ENCODE data around the gene CD109. TPM values are rescaled to one million over a fixed set of nuclear protein-coding genes. Genes with fewer than 3 reads are reported as not detected.
"Not testable (repeated sequence)": the region's sequence is repeated elsewhere in the genome, so short reads cannot be mapped to it uniquely, and the experiment has no call there.

CD109 gene
- total RNA-seq, 1 donor from 2014 or later, result 0.69 TPM

DNA sequence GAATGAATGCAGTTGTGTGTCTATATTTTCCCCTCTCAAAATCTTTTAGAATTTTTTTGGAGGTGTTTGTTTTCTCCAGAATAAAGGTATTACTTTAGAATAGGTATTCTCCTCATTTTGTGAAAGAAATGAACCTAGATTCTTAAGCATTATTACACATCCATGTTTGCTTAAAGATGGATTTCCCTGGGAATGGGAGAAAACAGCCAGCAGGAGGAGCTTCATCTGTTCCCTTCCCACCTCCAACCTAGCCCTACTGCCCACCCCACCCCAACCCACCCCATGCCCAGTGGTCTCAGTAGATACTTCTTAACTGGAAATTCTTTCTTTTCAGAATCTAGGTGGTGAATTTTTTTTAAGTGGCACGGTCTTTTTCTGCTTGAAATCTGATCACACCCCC is 127.8 kb downstream of the CD109 start:
- peaks cover 2% of the 10 kb centered on the region for H3K9me3 Mint-ChIP-seq

DNA sequence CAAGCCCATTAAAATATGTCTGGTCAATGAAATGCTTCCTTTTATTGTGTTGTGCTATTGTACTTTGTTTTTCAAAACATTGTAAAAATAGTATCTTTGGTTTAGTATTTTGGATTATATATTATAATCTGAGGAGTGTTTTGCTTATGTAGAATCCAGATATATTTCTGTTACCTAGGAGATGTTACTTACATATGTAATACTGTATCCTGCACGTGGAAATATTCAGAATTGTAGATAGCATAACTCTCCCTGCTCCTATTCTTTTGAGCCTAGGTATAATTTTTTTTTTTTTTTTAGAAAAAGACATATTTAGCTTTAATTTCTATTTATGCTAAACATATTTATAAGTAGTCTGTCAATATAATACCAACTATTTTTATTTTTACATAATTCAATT is 130.6 kb downstream of the CD109 start:
- Mint-ChIP-seq H3K27me3 (no peaks in the 10 kb centered on the region), H3K4me3 (no peak overlapping the region), H3K27ac (no peak overlapping the region), H3K36me3 (ENCODE audit: low read depth) (no peaks in the 10 kb centered on the region), H3K4me1 (no peaks in the 10 kb centered on the region), H3K9me3 (no peaks in the 10 kb centered on the region)
- TF ChIP-seq, protein P1, sequence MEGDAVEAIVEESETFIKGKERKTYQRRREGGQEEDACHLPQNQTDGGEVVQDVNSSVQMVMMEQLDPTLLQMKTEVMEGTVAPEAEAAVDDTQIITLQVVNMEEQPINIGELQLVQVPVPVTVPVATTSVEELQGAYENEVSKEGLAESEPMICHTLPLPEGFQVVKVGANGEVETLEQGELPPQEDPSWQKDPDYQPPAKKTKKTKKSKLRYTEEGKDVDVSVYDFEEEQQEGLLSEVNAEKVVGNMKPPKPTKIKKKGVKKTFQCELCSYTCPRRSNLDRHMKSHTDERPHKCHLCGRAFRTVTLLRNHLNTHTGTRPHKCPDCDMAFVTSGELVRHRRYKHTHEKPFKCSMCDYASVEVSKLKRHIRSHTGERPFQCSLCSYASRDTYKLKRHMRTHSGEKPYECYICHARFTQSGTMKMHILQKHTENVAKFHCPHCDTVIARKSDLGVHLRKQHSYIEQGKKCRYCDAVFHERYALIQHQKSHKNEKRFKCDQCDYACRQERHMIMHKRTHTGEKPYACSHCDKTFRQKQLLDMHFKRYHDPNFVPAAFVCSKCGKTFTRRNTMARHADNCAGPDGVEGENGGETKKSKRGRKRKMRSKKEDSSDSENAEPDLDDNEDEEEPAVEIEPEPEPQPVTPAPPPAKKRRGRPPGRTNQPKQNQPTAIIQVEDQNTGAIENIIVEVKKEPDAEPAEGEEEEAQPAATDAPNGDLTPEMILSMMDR (IDR thresholded peaks at IDR 0.05), result no peak
- DNase-seq, result no peak
- intact Hi-C loops (cut with micrococcal nuclease), result no loop called here
- POLR2A ChIA-PET, result no interaction called here
- no peak for ATAC-seq (ENCODE audit: low read depth)
- CTCF ChIA-PET, result no interaction called here

More for the DNA sequence above, 127.8 kb downstream of the CD109 start:
- ChIA-PET CTCF (interaction anchor here (0.9 kb wide), 1 partner anchor 1272 kb away, joined by 3 read pairs; no protein-coding TSS in a partner anchor), POLR2A (no interaction called here)
- Mint-ChIP-seq H3K27ac (no peak overlapping the region), H3K4me3 (no peak overlapping the region), H3K4me1 (no peaks in the 10 kb centered on the region), H3K36me3 (ENCODE audit: low read depth) (no peaks in the 10 kb centered on the region), H3K27me3 (no peaks in the 10 kb centered on the region)
- DNase-seq, result no peak
- TF ChIP-seq, protein P1 (IDR thresholded peaks at IDR 0.05), result no peak
- no peak for ATAC-seq (ENCODE audit: low read depth)
- intact Hi-C loops (cut with micrococcal nuclease), result no loop called here

DNA sequence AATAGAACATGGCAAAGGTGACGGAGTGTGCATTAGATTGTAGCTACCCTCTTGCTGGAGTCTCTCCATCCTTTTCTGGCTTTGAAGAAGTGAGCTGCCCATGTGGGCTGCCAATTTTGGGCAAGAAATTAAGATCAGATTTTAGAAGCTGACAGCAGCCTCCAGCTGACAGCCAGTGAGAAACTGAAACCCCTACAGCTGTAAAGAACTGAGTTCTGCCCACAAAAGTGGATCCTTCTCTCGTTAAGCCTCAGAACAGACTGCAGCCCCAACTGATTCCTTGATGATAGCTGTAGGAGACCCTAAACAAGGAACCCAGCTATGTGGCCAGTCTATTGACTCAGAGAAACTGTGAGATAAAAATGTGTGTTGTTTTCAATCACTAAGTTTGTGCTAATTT is 134.1 kb downstream of the CD109 start:
- no peak for DNase-seq
- TF ChIP-seq, protein P1 (IDR thresholded peaks at IDR 0.05), result no peak
- no peaks in the 10 kb centered on the region for H3K4me1 Mint-ChIP-seq
- no peaks in the 10 kb centered on the region for H3K36me3 Mint-ChIP-seq (ENCODE audit: low read depth)
- ATAC-seq (ENCODE audit: low read depth), result no peak
- H3K27me3 Mint-ChIP-seq, result no peaks in the 10 kb centered on the region
- H3K27ac Mint-ChIP-seq, result no peak overlapping the region
- H3K4me3 Mint-ChIP-seq, result no peak overlapping the region
- no peaks in the 10 kb centered on the region for H3K9me3 Mint-ChIP-seq
- POLR2A ChIA-PET, result no interaction called here
- intact Hi-C loops (cut with micrococcal nuclease), result no loop called here
- CTCF ChIA-PET, result no interaction called here

DNA sequence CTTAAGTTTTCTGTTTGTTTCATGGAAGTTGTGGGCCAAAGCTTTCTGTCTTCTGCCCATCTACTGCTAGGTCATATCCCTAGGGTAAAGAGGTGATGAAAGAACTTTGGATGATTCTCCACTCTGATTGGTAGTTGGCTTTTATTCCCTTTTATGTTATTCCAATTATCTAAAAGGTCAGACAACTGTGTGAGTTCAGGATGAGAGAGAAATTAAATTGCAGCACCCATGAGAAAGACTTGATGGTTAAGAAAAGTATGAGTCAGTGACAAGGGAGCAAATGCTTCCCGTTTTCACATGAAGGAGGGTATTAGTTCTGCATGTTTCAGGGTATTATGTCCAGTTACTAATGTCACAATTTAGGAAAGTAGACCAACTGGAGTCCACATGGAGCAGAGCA is 136.3 kb downstream of the CD109 start:
- Mint-ChIP-seq H3K36me3 (ENCODE audit: low read depth) (no peaks in the 10 kb centered on the region), H3K27ac (no peak overlapping the region), H3K9me3 (no peaks in the 10 kb centered on the region), H3K27me3 (no peaks in the 10 kb centered on the region), H3K4me1 (no peaks in the 10 kb centered on the region), H3K4me3 (no peak overlapping the region)
- TF ChIP-seq, protein P1 (IDR thresholded peaks at IDR 0.05), result no peak
- intact Hi-C loops (cut with micrococcal nuclease), result no loop called here
- no peak for ATAC-seq (ENCODE audit: low read depth)
- CTCF ChIA-PET, result no interaction called here
- POLR2A ChIA-PET, result no interaction called here
- DNase-seq, result no peak

DNA sequence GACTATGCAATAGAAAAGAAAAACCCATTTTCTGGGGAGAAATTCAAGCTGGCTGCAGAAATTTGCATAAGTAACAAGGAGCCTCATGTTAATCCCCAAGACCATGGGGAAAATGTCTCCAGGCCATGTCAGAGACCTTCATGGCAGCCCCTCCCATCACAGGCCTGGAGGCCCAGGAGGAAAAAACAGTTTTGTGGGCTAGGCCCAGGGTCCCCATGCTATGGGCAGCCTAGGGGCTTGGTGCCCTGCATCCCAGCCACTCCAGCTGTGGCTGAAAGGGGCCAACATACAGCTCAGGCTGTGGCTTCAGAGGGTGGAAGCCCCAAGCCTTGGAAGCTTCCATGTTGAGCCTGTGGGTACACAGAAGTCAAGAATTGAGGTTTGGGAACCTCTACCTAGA is 148.7 kb downstream of the CD109 start:
- H3K4me1 Mint-ChIP-seq; H3K4me3 Mint-ChIP-seq; POLR2A ChIA-PET; H3K27me3 Mint-ChIP-seq; CTCF ChIA-PET; H3K36me3 Mint-ChIP-seq (ENCODE audit: low read depth); ATAC-seq (ENCODE audit: low read depth); H3K27ac Mint-ChIP-seq; intact Hi-C loops (cut with micrococcal nuclease); DNase-seq: not testable (repeated sequence)
- H3K9me3 Mint-ChIP-seq, result peaks cover 20% of the 10 kb centered on the region

DNA sequence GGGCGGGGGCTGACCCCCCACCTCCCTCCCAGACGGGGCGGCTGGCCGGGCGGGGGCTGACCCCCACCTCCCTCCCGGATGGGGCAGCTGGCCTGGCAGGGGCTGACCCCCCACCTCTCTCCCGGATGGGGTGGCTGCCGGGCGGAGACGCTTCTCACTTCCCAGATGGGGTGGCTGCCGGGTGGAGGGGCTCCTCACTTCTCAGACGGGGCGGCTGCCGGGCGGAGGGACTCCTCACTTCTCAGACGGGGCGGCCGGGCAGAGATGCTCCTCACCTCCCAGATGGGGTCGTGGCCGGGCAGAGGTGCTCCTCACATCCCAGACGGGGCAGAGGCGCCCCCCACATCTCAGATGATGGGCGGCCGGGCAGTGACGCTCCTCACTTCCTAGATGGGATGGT is 155.0 kb downstream of the CD109 start:
- POLR2A ChIA-PET; H3K36me3 Mint-ChIP-seq (ENCODE audit: low read depth); H3K27ac Mint-ChIP-seq; H3K9me3 Mint-ChIP-seq; CTCF ChIA-PET; H3K27me3 Mint-ChIP-seq; H3K4me3 Mint-ChIP-seq; DNase-seq; ATAC-seq (ENCODE audit: low read depth); H3K4me1 Mint-ChIP-seq: not testable (repeated sequence)
- intact Hi-C loops (cut with micrococcal nuclease), result loop anchor here (10.0 kb wide), 2 partner anchors 724 to 1674 kb away; no protein-coding TSS in a partner anchor

Data from activated B cell treated with CpG ODN at 0.5 μM for 24 hours (primary cell).